HG02884 (cell line): ENCODE results near the gene TMEM163.

Experiments used
- ATAC-seq: cut with Tn5 transposase; IDR thresholded peaks from one replicate; pipeline ENCODE4 v1.9.1; 2021; ENCODE audit warnings: mild to moderate bottlenecking, moderate library complexity; ENCODE audit not compliant: unreplicated experiment

Gene TMEM163

GRCh38 chr2:134413430-134413829 is 305.4 kb downstream of the TMEM163 start:
- ATAC-seq = no peak

GRCh38 chr2:134412639-134412999 is 306.2 kb downstream of the TMEM163 start:
- ATAC-seq = no peak

GRCh38 chr2:134411828-134412638 is 306.8 kb downstream of the TMEM163 start:
- ATAC-seq = peak; percentile 92

GRCh38 chr2:134411279-134411827 is 307.4 kb downstream of the TMEM163 start:
- ATAC-seq = no peak

GRCh38 chr2:134410831-134411231 is 308.0 kb downstream of the TMEM163 start:
- no peak for ATAC-seq

- no peak for ATAC-seq
These were observed 308.8 kb downstream of the TMEM163 start for GRCh38 chr2:134410006-134410405.

- no peak for ATAC-seq
These were observed 310.0 kb downstream of the TMEM163 start for GRCh38 chr2:134408791-134409190.

GRCh38 chr2:134408386-134408785 is 310.4 kb downstream of the TMEM163 start:
- no peak for ATAC-seq

- ATAC-seq = no peak
These were observed 311.5 kb downstream of the TMEM163 start for GRCh38 chr2:134407154-134407890.

- ATAC-seq = no peak
These were observed 312.1 kb downstream of the TMEM163 start for GRCh38 chr2:134406736-134407135.

GRCh38 chr2:134406311-134406710 is 312.5 kb downstream of the TMEM163 start:
- no peak for ATAC-seq
